GM19467 (cell line): Measurements from ENCODE around the gene TADA2A.
"Not testable (repeated sequence)": the region's sequence is repeated elsewhere in the genome, so short reads cannot be mapped to it uniquely, and the experiment has no call there.

ENCODE experiments used
- ATAC-seq: cut with Tn5 transposase; IDR thresholded peaks from one replicate; pipeline ENCODE4 v1.9.1; 2021; ENCODE audit warnings: mild to moderate bottlenecking, moderate library complexity; ENCODE audit not compliant: unreplicated experiment

Gene TADA2A

DNA sequence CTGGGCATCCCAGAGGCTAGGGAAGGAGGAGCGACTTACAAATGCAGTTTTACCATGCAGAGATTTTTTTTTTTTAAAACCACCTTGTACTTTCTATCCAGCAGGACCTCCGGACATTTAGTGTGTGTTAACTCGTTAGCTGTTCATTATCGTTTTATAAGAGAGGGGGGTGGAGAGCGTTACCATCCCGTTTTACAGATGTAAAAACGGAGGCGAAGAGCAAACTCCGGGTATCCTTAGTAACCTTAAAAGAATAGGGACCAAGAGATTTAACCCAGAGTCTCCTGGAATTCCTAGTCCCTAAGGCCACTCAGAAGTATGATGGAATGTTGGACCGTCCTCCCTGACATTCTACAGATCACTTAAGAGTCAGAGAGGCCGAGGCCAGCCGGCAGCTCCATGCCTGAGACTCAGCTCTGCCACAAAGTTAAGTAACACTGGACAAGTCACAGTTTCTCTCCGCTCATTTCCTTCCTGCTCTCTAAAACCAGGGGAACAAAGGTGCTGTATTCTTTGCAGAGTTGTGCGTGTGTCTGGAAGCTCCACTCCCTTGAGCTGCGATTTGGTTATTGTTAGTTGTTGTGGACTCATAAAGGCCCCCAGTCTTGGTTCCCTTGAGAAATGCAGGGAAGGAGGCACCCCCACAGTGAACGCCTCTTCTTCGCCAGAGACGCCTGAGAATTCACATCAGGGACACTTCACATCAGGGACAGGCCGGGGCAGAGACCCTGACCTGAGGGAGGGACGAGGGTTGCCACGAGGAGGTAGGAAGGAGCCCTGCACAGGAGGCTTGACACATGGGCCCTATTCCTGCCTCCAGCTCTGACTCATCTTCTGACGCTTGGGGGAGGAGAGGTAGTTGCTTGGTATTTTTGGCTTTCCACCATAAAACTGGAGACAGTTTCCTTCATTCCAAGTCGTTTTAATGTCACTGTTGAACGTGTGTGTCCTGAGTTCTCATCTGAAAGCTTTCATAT is 84.2 kb downstream of the TADA2A start:
- ATAC-seq, result no peak

DNA sequence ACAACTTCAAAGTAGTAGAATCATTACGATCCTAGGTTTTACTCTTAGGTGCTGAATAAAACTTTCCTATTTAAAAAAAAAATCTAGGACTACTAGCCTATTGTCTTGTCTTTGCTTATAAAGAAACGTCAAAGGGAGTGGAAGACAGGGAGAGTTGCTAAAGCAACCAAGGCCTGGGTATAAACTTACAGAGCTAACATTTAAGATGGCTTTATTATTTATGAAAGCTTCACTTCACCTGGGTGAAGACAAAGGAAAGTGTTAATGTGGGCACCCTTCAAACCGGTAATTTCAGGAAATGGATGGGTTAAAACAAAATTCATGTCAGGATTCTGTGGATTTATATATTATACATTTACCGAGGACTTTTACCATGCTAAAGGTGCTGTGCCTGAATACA is 85.5 kb downstream of the TADA2A start:
- no peak for ATAC-seq

DNA sequence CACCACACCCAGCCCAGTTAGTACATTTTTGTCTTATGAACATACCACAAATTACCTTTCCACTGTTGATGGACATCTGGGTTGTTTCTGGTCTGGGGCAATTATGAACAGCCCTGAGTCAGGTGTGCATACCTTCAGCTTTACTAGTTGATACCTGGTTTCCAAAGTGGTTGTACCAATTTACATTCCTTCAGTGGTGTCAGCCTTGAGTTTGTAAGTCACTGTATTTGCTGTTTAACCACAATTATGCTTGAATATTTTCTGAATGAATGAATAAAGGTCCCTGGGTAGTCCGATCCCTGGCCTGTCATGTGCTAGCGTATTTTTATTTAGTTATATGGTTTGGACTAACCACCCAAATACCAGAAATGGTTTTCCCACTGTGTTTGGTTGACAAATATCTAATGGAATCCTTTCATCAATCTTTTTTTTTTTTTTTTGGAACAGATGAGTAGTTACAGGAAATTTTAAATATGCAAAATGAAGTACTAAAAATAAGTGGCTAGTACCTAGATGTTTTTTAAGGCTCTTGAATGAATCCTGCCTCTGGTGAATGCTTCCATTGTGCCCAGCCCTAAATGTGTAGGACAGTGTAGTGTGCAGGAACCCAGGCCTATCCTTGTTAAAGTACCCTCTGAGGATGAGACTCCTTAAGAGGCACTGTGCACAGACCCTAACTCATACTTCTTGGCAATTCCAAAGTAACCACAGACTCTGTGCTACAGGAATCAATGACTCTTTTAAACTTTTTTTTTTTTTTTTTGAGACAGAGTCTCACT is 86.8 kb downstream of the TADA2A start:
- no peak for ATAC-seq

DNA sequence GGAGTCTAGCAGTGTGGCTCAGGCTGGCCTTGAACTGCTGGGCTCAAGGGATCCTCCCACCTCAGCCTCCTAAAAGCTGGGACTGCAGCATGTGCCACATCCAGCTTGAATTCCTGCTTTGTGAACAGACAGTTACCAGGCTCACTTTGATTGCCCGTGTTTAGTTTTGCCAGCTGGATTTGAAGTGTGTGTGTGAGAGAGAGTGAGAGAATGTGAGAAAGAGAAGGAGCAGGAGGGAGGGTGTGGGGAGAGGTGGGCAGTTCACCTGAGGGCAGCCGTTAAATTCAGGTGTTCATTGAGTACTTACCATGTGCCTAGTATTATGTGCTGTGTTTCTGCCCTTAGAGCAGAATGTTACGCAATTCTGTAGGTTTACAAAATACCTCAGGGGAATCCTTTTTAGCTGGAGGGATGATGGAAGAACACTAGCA is 87.7 kb downstream of the TADA2A start:
- ATAC-seq, result no peak

DNA sequence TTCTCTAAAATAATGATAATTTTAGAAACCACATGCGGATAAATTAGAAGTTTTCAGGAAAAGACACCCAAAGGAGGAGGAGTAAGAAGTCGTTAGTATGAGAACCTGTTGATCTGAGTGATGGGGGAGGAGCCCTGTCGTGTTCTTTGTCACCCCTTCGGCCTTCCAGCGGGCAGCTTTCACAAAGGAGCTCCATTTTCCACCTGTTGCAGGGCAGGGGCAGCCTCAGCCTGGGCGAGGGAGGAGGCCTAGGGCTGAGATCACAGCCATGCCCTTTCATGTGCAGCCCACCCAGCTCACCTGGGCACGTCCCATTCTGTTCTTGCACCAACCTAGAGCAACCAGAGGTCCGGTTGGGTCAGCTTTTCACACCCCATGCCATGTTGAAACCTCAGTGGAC is 88.3 kb downstream of the TADA2A start:
- no peak for ATAC-seq

DNA sequence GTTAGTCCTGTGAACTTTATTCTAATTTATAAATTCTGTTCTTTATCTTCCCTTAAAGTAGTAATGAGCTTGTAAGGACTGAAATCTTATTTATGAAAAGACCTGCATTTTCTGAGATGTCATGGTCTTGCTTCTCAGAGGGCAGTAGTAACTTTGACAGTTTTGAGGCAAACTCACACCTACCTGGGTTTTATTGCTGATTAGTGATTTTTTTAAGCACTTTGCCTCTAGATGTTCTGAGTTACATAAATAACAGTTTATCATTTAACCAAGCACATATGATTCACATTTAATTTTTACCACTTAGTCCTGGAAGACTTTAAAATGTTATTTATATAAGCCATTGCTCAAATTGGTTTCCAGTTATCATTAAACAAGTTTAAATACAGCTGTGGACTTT is 93.7 kb downstream of the TADA2A start:
- ATAC-seq, result no peak

DNA sequence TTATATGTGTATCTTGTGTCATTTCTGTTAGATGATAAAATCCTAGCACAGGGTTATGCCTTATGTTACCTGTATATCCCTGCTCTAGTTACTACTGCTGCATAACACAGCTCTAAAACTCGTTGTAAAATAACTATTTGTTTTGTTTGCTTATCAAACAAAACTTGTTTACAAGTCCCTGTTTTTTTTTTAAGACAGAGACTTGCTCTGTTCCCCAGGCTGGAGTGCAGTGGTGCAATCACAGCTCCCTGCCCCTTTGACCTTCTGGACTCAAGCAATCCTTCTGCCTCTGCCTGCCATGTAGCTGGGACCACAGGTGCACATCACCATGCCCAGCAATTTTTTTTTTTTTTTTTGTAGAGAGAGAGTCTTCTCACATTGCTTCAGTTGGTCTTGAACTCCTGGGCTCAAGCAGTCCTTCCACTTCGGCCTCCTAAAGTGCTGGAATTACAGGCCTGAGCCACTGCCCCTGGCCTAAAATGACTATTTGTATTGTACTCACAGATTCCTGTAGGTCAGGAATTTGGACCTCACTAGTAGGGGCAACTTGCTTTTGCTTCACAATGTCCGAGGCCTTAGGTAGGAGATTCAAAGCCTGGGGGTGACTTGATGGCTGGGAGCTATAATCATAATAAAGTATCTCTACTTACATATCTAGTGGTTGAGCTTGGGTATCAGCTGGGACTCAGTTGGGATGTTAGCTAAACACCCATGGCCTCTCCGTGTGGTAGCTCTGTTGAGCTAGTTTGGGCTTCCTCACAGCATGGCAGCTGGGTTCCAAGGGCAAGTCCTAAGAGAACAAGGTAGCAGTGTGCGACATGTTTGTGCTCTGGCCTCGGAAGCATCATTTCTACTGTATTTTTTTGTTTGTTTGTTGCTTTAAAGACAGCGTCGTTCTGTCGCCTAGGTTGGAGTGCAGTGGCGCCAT is 95.6 kb downstream of the TADA2A start:
- ATAC-seq, result no peak

DNA sequence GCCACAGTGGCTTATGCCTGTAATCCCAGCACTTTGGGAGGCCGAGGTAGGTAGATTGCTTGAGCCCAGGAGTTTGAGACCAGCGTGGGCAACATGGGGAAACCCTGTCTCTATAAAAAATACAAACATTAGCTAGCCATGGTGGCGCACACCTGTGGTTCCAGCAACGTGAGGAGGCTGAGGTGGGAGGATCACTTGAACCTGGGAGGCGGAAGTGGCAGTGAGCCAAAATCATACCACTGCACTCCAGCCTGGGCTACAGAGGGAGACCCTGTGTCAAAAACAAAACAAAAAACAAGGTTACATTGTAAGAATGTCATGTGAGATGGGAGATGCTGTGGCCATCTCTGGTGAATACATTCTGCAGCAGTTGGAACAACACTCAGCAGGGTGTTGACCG is 96.5 kb downstream of the TADA2A start:
- no peak for ATAC-seq

DNA sequence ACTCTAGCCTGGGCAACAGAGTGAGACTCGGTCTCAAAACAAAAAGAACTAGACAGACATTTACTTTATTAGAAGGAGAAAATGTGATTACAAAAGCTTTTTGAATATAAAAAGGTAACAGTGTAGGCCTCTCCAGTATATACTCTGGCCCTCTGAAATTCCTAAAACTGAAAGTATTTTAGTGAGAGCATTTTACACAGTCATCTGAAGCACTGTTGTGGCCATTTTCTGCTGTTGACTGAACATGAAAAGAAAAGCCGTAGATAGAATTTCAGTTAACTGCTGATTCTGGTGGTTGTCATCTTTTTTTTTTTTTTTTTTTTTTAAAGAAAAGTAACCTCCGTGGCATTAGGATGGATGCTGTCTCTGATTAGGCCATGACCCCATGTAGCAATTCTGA is 98.6 kb downstream of the TADA2A start:
- ATAC-seq, result no peak

DNA sequence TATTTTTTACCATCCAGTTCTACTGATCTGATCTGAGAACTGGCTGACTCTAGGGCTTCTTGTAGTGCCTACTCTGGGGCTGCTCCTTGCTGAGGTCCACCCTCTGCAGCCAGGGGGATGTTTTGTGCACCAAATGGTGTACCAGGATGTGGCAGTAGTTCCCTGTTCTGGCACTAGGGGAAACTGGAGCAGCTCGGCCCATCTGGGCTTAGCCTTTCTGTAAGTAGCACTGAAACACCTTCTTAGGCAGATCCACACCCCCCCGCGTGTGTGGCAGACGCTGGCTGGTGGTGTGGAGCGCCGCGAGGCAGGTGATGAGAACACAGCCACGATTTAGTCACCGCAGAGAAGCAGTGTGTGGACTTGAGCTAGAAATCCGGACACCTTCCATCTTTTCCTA is 100.0 kb downstream of the TADA2A start:
- no peak for ATAC-seq

DNA sequence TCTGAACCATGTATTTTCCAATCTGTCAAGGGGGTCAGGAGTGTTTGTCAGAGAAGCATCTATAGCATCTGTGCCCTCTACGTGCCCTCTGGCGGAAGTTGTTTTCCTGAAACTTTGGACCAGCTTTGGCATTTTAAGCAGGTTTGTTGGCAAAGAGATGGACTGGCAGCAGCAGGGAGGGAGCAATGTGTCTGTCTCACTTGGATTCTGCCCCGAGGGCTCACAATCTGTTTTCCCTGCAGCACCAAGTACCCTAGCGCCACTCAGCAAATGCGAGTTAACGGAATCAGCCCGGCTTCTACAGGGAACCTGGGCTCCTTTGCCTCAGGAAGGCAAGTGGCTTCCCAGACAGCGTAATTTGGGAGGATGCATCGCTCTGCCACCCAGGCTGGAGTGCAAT is 100.4 kb downstream of the TADA2A start:
- ATAC-seq, result no peak

DNA sequence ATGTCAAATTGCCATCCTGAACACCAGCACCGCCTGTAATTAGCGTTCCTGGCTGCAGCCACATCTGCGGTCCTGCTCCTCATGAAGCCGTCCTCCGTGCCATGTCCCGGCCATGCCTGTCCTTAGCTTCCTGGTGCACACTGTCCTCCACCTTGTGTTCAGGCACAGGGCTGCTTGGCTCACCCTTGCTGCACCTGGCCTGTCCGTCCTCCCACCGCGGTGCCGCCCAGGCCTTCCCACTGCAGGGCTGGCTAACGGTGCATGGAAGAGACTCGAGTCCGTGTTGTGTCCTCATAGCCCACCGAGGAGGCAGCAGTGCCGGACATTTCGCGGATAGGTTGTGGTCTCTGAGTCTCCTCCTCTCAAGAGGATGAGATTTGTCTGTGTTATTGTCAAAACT is 103.4 kb downstream of the TADA2A start:
- ATAC-seq, result no peak

DNA sequence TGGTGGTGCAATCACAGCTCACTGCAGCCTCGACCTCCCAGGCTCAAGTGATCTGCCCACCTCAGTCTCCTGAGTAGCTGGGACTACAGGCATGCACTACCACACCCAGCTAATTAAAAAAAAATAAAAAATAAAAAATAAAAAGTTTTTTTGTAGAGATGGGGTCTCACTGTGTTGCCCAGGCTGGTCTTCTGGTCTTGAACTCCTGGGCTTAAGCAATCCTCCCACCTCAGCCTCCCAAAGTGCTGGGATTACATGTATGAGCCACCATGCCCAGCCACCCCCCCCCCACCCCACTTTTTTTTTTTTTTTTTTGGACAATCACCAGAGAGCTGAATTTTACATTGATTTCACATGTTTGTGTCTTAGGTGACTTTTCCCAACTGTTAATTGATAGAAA is 105.0 kb downstream of the TADA2A start:
- not testable (repeated sequence) for ATAC-seq

DNA sequence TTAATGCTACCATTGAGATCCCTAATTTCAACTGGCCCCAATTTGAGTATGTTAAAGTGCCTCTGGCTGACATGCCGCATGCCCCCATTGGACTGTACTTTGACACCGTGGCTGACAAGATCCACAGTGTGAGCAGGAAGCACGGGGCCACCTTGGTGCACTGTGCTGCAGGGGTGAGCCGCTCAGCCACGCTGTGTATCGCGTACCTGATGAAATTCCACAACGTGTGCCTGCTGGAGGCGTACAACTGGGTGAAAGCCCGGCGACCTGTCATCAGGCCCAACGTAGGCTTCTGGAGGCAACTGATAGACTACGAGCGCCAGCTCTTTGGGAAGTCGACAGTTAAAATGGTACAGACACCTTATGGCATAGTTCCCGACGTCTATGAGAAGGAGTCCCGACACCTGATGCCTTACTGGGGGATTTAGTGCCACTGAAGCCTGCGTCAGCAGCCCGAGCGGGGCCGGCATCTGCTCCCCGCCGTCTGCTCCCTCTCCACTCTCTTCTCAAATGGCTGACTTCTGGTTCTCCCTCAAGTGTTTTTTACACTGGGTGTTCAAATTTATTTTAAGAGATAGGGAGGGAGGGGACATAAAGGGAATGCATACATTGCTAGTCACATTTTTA is 105.9 kb downstream of the TADA2A start:
- ATAC-seq, result no peak

DNA sequence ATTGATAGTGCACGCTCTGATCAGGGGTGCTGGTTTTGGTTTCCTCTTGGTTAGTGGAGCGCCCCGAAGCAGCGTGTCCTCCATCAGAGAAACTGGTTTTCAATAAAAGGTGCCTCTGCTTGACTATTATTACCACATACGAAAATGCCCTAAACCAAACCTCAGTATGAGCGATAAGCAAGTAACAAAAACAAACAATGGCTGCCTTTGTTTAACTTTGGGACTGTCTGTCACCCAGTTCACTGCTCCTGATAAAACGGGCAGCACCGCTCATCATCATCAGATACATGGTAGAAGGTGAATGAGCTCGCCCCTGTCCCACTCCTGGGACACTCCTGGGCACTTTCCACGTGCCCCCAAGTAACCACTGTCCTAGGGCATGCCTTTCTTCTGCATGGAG is 107.0 kb downstream of the TADA2A start:
- no peak for ATAC-seq

DNA sequence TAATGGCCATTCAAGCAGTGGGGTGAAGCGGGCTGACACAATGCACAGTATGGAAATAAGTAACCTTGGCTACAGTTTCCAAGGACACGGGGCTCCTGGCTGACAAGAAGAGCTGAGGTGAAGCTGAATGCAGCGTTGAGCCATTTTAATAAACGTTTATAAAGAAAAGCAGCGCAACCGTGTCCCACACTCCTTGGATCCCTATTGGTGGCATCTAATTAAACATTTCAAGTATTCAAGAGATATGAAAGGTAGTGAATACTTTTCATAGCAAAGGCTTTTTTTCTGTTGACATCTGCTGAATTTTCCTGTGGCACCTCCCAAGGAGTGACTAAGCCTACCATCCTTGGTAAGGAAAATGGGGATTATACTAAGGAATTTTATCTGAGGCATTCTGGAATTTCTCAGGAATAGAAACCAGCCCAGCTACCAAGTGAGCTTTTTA is 109.5 kb downstream of the TADA2A start:
- no peak for ATAC-seq

DNA sequence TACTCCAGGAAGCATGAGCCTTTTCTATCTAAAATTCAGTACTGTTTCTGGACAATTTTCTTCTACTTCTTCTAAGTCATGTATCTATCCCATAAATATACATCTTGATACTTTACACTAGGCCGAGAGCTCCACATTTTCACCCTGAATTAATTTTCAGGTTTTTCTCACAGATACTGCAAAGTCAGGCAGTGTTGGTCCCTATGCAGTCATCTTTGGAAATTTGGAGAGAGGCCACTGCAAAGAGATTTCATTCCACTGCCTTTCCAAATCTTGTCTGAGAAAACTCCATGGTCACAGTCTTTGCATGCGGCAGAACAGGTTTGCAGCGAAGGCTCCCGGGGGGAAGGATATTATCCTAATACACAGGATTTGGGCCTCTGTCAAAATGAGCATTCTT is 111.2 kb downstream of the TADA2A start:
- no peak for ATAC-seq

DNA sequence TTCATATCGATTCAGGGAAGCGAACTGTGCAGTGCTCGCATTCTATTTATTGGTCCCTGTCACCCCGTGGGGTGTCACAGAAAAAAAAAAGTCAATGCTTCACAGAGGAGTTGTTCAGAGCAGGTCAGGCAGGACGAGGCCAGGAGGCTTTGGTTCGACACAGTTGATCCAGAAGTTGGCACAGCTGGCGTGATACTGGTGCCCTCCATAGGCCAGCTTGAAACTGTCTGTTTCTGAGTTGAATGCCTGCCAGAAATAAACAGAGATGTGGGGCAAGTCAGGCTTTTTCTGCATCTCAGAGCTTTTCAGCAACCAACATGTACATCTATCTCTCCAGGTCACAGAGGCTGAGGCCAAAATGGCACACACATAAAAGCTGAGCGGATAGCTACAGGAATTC is 112.1 kb downstream of the TADA2A start:
- ATAC-seq, result no peak

DNA sequence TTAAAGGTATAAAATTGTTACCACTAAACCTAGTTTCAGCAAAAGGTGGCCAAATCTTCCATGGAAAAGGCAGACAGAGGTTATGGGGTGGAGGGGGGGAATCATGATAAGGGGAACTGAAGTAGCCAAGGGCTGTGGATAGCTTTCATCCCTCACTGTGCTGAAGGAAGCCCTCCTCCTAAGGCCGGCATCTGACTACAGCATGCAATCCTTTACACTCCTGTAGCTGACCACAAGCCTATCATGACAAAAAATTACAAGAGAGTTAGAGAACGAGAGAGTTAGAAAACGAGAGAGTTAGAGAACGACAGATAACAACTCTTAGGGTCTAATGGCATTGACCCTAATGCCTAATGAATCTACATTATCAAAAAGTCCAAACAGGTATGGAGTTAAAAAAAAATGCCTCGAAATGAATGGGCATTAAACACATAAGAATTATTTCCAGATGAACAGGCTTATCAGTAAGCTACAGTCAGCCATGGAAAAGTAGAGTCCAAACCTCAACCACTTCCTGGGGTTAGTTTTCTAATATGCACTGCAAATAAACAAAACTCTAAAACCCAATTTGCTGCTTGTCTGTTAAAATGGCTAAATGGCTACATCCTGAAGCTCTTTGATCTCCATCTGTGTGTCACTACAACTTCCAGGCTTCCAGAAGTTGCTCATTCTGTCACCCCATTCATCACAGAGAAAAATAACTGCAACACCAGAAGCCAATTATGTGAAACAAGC is 112.7 kb downstream of the TADA2A start:
- ATAC-seq, result no peak

DNA sequence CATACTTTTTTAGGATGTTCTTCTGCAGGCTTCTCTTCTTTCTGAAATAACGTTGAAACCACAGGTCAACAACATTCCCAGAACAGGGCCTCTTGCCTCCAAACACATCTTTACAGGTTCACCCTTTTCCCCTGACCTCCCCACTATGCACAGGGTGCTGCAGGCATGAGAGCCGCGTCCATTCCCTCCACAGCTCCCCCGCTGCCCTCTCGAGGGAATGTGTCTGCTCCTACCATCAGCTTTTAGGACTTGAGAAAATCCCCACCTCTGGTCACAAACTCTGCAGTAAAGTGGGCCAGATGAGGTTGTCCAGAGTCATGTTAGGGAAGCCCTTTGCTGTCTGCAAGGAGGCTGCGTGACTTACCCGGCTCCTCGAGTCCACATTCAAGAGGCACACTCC is 113.5 kb downstream of the TADA2A start:
- no peak for ATAC-seq
